Subcutaneous adipose tissue (tissue), 4 donors: ENCODE measurements around the gene EPN3. TPM values are rescaled to one million over a fixed set of nuclear protein-coding genes. Genes with fewer than 3 reads are reported as not detected.

Source experiments
- CTCF ChIP-seq: fragments of 450-650 bp; IDR thresholded peaks from one replicate; pipeline ENCODE4 v1.5.1; 2016; ENCODE audit warnings: low read depth, mild to moderate bottlenecking, control low read depth, antibody characterized with exemption, moderate library complexity
- total RNA-seq, 4 donors: library from RNA; depleted of rRNA; stranded (reverse); fragments of >200 nt; gene quantifications; one replicate each; pipeline ENCODE4 v1.1.0, GENCODE V29; 2016

Gene EPN3
- not detected for total RNA-seq

- TF ChIP-seq CTCF: no peak
Measured at GRCh38 chr17:50532452-50533024, at the start of gene EPN3. TSS of gene EPN3 (plus strand) at chr17:50532735. CDS start at chr17:50536557, 3,822 bp downstream.

DNA sequence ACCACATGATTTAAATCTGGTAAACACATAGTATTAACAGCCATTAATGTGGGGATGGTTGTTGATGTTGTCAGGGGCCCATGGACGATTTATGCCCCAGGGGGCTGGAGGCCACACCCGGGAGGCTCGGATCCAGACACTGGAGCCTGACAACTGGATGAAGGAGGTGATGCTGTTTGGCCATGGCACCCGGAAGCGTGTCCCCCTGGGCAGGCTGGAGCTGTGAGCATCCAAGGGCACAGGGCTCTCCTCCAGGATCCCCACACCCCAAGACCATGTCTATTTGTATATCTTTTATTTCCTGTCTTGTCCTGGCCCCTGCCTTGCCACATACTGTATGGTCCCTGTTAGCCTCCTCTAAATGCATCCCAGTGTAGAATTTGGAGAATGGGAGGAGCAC, 49.3 kb upstream of the EPN3 start:
- no peak for TF ChIP-seq CTCF

DNA sequence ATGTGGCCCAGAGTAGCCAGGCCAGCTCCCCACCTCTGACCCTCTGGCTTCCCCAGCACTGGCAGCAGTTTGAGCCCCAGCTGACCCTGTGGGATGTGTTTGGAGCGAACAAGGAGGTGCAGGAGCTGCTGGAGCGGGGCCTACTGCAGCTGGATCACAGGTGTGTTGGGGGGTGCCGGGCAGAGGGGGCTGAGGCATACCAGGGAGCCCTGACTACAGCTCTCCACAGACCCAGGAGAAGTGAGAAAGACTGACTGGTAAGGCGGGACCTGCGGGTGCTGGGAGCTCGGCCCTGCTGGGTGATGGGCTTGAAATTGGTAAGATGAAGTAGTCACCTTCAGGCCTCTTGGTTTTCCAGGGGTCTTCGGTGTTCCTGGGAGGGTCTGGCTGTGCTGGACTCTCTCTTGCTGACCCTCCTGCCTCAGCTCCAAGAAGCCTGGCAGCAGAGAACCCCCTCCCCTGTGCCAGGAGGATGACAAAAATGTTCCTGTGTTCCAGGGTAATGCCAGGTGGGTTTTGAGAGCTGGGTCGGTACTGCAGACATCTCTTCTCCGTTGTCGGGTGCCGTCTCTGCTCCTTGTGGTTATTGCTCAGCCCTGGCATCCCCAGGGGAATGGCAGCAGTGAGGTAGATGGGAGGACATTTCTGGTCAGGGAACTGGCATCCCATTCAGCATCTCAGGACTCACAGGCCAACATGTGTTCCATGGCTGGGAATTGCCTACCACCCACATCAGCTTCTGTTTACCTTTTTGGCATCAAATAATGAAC, 48.0 kb upstream of the EPN3 start:
- no peak for TF ChIP-seq CTCF

- TF ChIP-seq CTCF: no peak
Measured at GRCh38 chr17:50487213-50488096, 45.1 kb upstream of the EPN3 start.

DNA sequence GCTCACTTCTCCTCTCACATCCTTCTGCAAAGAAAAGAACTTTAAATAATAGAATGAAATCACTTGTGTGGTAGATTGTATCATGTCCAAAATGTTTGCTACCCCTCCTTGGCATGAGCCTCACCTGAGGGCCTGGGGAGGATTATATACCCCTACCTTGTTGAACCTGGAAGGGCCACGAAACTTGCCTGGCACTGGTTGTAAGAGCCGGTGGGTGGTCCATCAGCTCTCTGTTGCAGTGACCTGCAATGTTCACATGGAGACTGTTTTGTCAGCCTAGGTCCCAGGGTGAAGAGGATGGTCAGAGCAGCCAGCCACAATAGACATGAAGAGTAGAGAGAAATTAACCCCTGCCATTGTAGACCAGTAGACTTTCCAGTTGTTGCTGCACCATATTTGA, 43.7 kb upstream of the EPN3 start:
- TF ChIP-seq CTCF: no peak

- no peak for TF ChIP-seq CTCF
Measured at GRCh38 chr17:50491505-50491904, 41.0 kb upstream of the EPN3 start.

DNA sequence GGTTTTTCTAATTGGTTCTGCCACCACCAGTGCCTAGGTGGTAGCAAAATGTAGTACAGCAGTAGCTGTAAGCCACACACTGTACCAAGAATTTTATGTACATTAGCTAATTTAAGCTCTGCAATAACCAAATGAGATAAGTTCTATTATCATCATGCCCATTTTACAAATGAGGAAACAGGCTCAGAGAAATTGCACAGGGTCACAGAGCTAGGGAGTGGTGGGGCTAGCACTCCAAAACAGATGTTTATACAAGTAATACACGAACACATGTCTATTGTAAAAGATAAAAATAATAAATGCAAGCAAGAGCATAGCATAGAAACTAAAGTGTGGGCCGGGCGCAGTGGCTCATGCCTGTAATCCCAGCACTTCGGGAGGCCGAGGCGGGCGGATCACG, 40.3 kb upstream of the EPN3 start:
- no peak for TF ChIP-seq CTCF
